ENCODE measurements around the gene SPATA31C1. TPM values are rescaled to one million over a fixed set of nuclear protein-coding genes. Genes with fewer than 3 reads are reported as not detected.

The SPATA31C1 gene
- total RNA-seq, 1 donor from 2014 or later = not detected

Other genes starting within 250 kb of the SPATA31C1 start
- gene CTSL, start 191.8 kb upstream of the SPATA31C1 start, total RNA-seq = 139 and 153 TPM in 2 replicates
- not detected in 2 replicates for gene SPATA31E1, start 35.1 kb upstream of the SPATA31C1 start, total RNA-seq
- 1.5 and 3.4 TPM in 2 replicates for gene CDK20, start 56.6 kb downstream of the SPATA31C1 start, total RNA-seq
- not detected in 2 replicates for gene SPATA31C2, start 220.5 kb downstream of the SPATA31C1 start, total RNA-seq

Data from glomerular endothelial cell (primary cell).